Kidney epithelial cell (primary cell): ENCODE measurements around the gene KAT2A. TPM values are rescaled to one million over a fixed set of nuclear protein-coding genes. Genes with fewer than 3 reads are reported as not detected.

Experiments used
- DNase-seq: peaks from one replicate; pipeline ENCODE4 v3.0.0-alpha.2; 2010; ENCODE audit warnings: low read depth
- H3K27me3 ChIP-seq: 2 replicates; pipeline ENCODE4 v1.6.0; 2011; ENCODE audit warnings: low read length; ENCODE audit not compliant: control insufficient read depth, insufficient read depth
- H3K36me3 ChIP-seq: 2 replicates; pipeline ENCODE4 v1.5.1; 2011; ENCODE audit warnings: low read length; ENCODE audit not compliant: control insufficient read depth, insufficient read depth
- H3K4me3 ChIP-seq: 2 replicates; pipeline ENCODE4 v1.5.1; 2011; ENCODE audit warnings: low read depth, mild to moderate bottlenecking, control low read depth, low read length
- total RNA-seq: library from RNA; depleted of rRNA; stranded (reverse); fragments of >200 nt; gene quantifications from 2 replicates; pipeline ENCODE4 v1.2.3, GENCODE V29; 2015
- TF ChIP-seq, protein P1 (sequence below): IDR thresholded peaks from 2 replicates; pipeline ENCODE4 v1.5.1; 2011; ENCODE audit warnings: mild to moderate bottlenecking, moderate library complexity, low read length, control low read depth, inconsistent platforms; ENCODE audit not compliant: insufficient read depth, poor library complexity, severe bottlenecking

KAT2A gene
- total RNA-seq, 1 donor from 2014 or later: 22.2 TPM

DNA sequence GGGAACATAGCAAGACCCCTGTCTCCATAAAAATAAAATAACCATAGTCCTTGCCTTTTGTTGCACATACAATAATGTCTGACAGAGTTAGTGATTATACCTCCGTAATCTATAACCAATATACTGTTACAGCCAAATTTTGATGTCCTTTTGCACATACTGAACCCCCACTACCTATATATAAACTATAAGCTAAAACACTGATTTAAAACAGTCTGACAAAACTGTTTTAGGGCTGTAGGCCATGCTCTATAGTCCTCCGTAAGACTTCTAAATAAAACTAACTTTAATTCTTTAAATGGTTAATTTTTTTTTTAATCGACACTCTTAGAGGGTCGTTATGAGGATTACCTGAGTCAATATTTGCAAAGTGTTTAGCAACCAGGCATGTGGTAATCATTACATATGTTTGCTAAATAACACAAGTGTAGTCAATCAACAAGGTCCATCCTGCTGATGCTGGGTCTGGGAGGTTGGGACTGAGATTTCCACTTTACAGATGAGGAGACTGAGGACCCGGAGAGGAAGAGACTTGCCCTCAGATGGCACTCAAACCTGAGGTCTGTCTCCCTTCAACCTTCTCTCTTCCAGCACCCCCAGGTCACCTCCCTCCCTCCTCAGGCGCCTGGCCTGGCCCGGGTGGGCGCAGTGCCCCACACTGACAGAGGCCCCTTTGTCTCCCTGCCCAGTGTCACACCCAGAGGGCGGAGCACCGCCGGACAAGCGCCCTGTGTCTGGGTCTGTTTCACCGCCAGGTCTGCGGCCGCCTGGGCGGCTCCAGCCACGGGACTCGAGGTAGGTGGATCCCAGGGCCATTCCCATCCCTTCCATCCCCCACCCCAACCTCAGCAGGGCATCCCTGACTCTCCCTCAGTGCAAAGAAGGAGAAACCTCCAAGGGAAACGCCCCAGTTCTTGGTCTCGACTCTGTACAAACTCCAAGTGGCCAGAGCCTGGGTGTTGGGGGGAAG, 33.1 kb downstream of the KAT2A start:
- Histone ChIP-seq H3K4me3 (no peak overlapping the region), H3K27me3 (peaks cover 11% of the 10 kb centered on the region), H3K36me3 (no peaks in the 10 kb centered on the region)
- DNase-seq: no peak
- TF ChIP-seq, protein P1, sequence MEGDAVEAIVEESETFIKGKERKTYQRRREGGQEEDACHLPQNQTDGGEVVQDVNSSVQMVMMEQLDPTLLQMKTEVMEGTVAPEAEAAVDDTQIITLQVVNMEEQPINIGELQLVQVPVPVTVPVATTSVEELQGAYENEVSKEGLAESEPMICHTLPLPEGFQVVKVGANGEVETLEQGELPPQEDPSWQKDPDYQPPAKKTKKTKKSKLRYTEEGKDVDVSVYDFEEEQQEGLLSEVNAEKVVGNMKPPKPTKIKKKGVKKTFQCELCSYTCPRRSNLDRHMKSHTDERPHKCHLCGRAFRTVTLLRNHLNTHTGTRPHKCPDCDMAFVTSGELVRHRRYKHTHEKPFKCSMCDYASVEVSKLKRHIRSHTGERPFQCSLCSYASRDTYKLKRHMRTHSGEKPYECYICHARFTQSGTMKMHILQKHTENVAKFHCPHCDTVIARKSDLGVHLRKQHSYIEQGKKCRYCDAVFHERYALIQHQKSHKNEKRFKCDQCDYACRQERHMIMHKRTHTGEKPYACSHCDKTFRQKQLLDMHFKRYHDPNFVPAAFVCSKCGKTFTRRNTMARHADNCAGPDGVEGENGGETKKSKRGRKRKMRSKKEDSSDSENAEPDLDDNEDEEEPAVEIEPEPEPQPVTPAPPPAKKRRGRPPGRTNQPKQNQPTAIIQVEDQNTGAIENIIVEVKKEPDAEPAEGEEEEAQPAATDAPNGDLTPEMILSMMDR: no peak

DNA sequence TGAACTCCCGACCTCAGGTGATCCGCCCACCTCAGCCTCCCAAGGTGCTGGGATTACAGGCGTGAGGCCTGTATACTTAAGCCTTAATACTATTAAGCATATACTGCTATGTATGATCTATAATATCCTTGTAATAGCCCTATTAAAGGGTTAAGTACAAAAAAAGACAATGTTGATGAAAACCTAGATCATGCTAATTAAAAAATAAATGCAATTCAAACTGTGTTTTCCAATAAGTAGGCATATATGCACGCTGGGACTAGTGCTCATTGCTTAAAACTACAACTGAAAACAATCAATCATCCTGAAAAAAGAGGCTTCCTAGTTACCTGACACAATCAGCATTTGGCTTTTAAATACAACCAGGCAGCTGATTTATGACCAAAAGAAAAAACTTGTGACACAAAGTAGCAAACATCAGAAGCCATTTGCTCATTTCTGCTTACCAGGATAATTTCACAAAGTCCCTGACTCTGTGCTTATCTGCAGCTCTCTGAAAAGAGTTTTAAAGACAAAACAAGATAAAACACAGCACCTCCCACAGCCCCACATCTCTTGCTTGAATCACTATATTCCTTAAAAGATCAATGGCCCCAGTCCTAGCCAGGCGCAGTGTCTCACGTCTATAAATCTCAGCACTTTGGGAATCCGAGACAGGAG, 34.0 kb downstream of the KAT2A start:
- Histone ChIP-seq H3K27me3 (peaks cover 11% of the 10 kb centered on the region), H3K4me3 (no peak overlapping the region), H3K36me3 (no peaks in the 10 kb centered on the region)
- TF ChIP-seq, protein P1: no peak
- DNase-seq: no peak

DNA sequence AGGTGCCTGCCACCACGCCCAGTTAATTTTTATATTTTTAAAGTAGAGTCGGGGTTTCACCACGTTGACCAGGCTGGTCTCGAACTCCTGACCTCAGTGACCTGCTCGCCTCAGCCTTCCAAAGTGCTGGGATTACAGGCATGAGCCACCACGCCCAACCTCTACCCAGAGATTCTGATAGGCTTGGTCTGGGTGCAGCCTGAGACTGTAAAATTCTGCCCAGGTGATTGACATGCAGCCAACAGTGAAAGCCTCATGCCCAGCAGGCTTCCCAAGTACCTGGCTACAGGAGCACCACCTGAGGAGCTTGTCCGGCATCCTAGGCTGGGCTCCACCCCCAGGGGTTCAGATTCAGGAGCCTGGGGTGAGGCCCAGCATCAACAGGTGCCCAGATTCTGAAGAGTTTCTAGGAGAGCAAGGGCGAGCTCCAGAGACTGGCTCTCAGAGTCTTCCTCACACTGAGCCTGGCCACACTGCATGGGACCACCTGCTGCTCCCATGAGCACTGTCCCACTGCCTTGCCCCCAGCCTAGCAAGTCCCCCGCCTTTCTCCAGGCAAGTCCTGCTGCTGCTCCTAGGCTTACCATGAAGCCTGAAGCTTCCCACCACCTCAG, 39.5 kb downstream of the KAT2A start:
- Histone ChIP-seq H3K4me3 (no peak overlapping the region), H3K27me3 (peaks cover 7% of the 10 kb centered on the region), H3K36me3 (no peaks in the 10 kb centered on the region)
- DNase-seq: no peak
- TF ChIP-seq, protein P1: no peak

DNA sequence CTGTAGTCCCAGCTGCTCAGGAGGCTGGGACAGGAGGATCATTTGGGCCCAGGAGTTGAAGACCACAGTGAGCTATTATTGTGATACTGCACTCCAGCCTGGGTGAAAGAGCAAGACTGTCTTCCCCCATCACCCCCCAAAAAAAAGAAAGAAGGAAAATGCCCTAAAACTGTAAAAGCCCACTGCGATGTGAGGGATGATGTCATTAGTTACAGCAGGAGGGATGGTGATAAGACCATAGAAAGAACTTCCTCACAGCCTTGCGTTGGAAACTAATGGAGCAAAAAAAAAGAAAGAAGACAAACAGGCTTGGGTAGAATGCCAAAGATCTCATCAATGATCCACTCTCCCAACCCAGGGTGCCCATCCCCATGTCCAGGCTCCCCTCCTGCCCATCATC, 41.6 kb downstream of the KAT2A start:
- DNase-seq: no peak
- TF ChIP-seq, protein P1: no peak
- Histone ChIP-seq H3K27me3 (peaks cover 7% of the 10 kb centered on the region), H3K36me3 (no peaks in the 10 kb centered on the region), H3K4me3 (no peak overlapping the region)

GRCh38 chr17:42078396-42079043, 42.6 kb downstream of the KAT2A start:
- H3K36me3 ChIP-seq: no peaks in the 10 kb centered on the region
- TF ChIP-seq, protein P1: no peak
- no peak overlapping the region for H3K4me3 ChIP-seq
- DNase-seq: no peak
- peaks cover 11% of the 10 kb centered on the region for H3K27me3 ChIP-seq
